C4-2B (cell line): ENCODE measurements around the gene ASTN1.

ENCODE experiments used
- H3K27ac ChIP-seq: fragments of 450-650 bp; 2 replicates; pipeline ENCODE4 v1.5.1; 2017
- CTCF ChIP-seq: fragments of 450-650 bp; conservative IDR thresholded peaks from 2 replicates; pipeline ENCODE4 v1.5.1; 2017; ENCODE audit warnings: mild to moderate bottlenecking
- ZFX ChIP-seq: fragments of 450-650 bp; IDR thresholded peaks from 2 replicates; pipeline ENCODE4 v1.6.1; 2017

The ASTN1 gene

DNA sequence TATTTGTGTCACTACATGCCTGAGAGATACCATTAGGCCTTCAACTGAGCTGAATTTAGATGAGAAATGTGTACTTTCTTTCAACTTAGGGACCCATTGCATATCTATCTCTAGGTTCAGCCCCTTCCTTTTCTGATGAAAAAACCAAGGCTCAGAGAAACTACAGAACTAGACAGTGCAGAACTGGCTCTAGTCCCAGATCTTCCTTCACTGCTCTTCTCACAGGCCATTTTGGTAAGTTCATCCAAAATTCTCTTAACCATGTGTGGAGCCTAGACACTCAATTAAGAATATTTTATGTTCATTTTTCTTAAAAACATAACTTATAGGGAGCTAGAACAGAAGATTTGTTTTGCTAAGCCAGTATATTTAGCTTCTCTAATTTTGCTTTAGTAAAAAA is 128.9 kb downstream of the ASTN1 start:
- TF ChIP-seq ZFX (no peak), CTCF (no peak)

GRCh38 chr1:177033628-177034027 is 130.9 kb downstream of the ASTN1 start:
- TF ChIP-seq CTCF: no peak
- no peak for TF ChIP-seq ZFX
- H3K27ac ChIP-seq: no peak overlapping the region

More for the DNA sequence above, 128.9 kb downstream of the ASTN1 start:
- H3K27ac ChIP-seq: no peak overlapping the region

- H3K27ac ChIP-seq: no peak overlapping the region
- no peak for TF ChIP-seq ZFX
- TF ChIP-seq CTCF: no peak
Measured at GRCh38 chr1:177032434-177032833, 132.1 kb downstream of the ASTN1 start.

GRCh38 chr1:177024623-177025022 is 139.9 kb downstream of the ASTN1 start:
- H3K27ac ChIP-seq: no peak overlapping the region
- TF ChIP-seq ZFX: no peak
- no peak for TF ChIP-seq CTCF

GRCh38 chr1:177023726-177024125 is 140.8 kb downstream of the ASTN1 start:
- H3K27ac ChIP-seq: no peak overlapping the region
- TF ChIP-seq ZFX (no peak), CTCF (no peak)

DNA sequence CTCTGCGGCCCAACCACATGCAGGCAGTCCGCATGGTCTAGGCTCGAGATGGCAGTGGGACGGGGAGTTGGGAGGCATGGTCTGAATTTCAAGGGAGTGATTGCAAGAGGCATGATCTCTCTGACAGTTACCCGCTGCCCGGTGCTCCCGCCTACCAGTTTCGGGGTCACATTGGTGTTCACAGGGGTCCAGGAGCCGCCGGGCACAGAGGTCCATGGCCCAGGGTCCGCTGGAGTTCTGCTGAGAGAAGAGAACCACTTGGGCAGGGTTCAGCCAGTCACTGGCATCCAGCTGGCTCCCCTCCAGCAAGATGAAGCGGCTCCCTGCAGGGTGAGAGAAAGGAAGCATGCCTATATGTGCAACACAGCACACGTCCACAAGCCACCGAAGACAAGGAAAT is 141.3 kb downstream of the ASTN1 start:
- no peak overlapping the region for H3K27ac ChIP-seq
- no peak for TF ChIP-seq CTCF
- TF ChIP-seq ZFX: no peak

- no peak for TF ChIP-seq ZFX
- no peak for TF ChIP-seq CTCF
- H3K27ac ChIP-seq: no peak overlapping the region
Measured at GRCh38 chr1:177021687-177022086, 142.8 kb downstream of the ASTN1 start.
